Cardiac septum (tissue), 1 donor: Measurements from ENCODE around the gene EFTUD2. TPM values are rescaled to one million over a fixed set of nuclear protein-coding genes. Genes with fewer than 3 reads are reported as not detected.

Source experiments
- DNase-seq: peaks from one replicate; pipeline ENCODE4 v3.0.0-alpha.2; 2020; ENCODE audit warnings: low spot score
- intact Hi-C: fragments of 100-400 bp; cut with DNase I; formaldehyde crosslinking; loops from one replicate; pipeline ENCODE4 v1.14.0; 2022
- total RNA-seq: library from RNA; stranded (reverse); fragmentation: NEBNext Ultra II Directional; extraction: Animal tissue kit (Norgen Biotek cat#: 25700); gene quantifications from one replicate; pipeline ENCODE4 v1.2.1, GENCODE V29; 2021
- donor health status: DM: no; HTN: no; CAD: no.

The EFTUD2 gene
- total RNA-seq, 1 donor from 2014 or later = 62.0 TPM

GRCh38 chr17:44901411-44901921, 2.2 kb upstream of the EFTUD2 start:
- intact Hi-C loops = no loop called here

GRCh38 chr17:44900894-44901293, 1.6 kb upstream of the EFTUD2 start:
- intact Hi-C loops = no loop called here
- DNase-seq = no peak

More at GRCh38 chr17:44901411-44901921, 2.2 kb upstream of the EFTUD2 start:
- DNase-seq = no peak

- DNase-seq = no peak
- intact Hi-C loops = no loop called here
Observed at GRCh38 chr17:44898768-44899073, 524 bp downstream of the EFTUD2 start.

GRCh38 chr17:44894642-44895041, 4.6 kb downstream of the EFTUD2 start:
- intact Hi-C loops = no loop called here
- DNase-seq = no peak

GRCh38 chr17:44892250-44892649, 7.0 kb downstream of the EFTUD2 start:
- intact Hi-C loops = no loop called here
- no peak for DNase-seq

- no peak for DNase-seq
- intact Hi-C loops = no loop called here
Observed at GRCh38 chr17:44889003-44889402, 10.2 kb downstream of the EFTUD2 start.

- intact Hi-C loops = no loop called here
Observed at GRCh38 chr17:44887971-44888954, 11.0 kb downstream of the EFTUD2 start.

GRCh38 chr17:44887016-44887415, 12.2 kb downstream of the EFTUD2 start:
- intact Hi-C loops = no loop called here
- no peak for DNase-seq

More at GRCh38 chr17:44887971-44888954, 11.0 kb downstream of the EFTUD2 start:
- no peak for DNase-seq

- no peak for DNase-seq
- intact Hi-C loops = no loop called here
Observed at GRCh38 chr17:44884941-44885340, 14.3 kb downstream of the EFTUD2 start.

- intact Hi-C loops = no loop called here
- DNase-seq = no peak
Observed at GRCh38 chr17:44881145-44881544, 18.1 kb downstream of the EFTUD2 start.

- intact Hi-C loops = no loop called here
- no peak for DNase-seq
Observed at GRCh38 chr17:44880062-44880461, 19.2 kb downstream of the EFTUD2 start.

- DNase-seq = no peak
- intact Hi-C loops = no loop called here
Observed at GRCh38 chr17:44879376-44879775, 19.9 kb downstream of the EFTUD2 start.

GRCh38 chr17:44878627-44879221, 20.5 kb downstream of the EFTUD2 start:
- intact Hi-C loops = no loop called here
- DNase-seq = no peak

GRCh38 chr17:44877121-44877520, 22.1 kb downstream of the EFTUD2 start:
- intact Hi-C loops = no loop called here
- no peak for DNase-seq

GRCh38 chr17:44875761-44876160, 23.5 kb downstream of the EFTUD2 start:
- no peak for DNase-seq
- intact Hi-C loops = no loop called here

GRCh38 chr17:44872131-44872768, 27.0 kb downstream of the EFTUD2 start:
- intact Hi-C loops = no loop called here
- no peak for DNase-seq

- intact Hi-C loops = no loop called here
- peak; percentile 20 for DNase-seq
Observed at GRCh38 chr17:44871556-44871955, 27.7 kb downstream of the EFTUD2 start.

GRCh38 chr17:44867841-44868240, 31.4 kb downstream of the EFTUD2 start:
- peak; percentile 22 for DNase-seq

GRCh38 chr17:44865931-44866330, 33.3 kb downstream of the EFTUD2 start:
- intact Hi-C loops = loop anchor here (1.0 kb wide), 1 partner anchor 90 kb away; no protein-coding TSS in a partner anchor
- peak; percentile 33 for DNase-seq

More at GRCh38 chr17:44867841-44868240, 31.4 kb downstream of the EFTUD2 start:
- intact Hi-C loops = no loop called here

- intact Hi-C loops = loop anchor here (1.0 kb wide), 1 partner anchor 89 kb away; no protein-coding TSS in a partner anchor
Observed at GRCh38 chr17:44865231-44865660, 34.0 kb downstream of the EFTUD2 start.

More at GRCh38 chr17:44865231-44865660, 34.0 kb downstream of the EFTUD2 start:
- peak; percentile 76 for DNase-seq
